Prostate gland (tissue), 2 donors: ENCODE results near the gene ALG8.

Source experiments
- CTCF ChIP-seq, 4 experiments: fragments of 200-600 bp in 2 of 4; fragments of 450-650 bp in 2 of 4; sonication (generic) in 2 of 4; IDR thresholded peaks; 1 replicate in 3 of 4; 2 replicates in 1 of 4; pipeline ENCODE4 v1.5.1; 2016 to 2019; ENCODE audit warnings: antibody characterized with exemption in 4 of 4, mild to moderate bottlenecking in 2 of 4, moderate library complexity in 2 of 4
- POLR2A ChIP-seq: fragments of 450-650 bp; IDR thresholded peaks from one replicate; pipeline ENCODE4 v1.6.1; 2016; ENCODE audit warnings: antibody characterized with exemption, mild to moderate bottlenecking
- POLR2AphosphoS5 ChIP-seq: sonication (generic); formaldehyde crosslinking; IDR thresholded peaks from one replicate; pipeline ENCODE4 v1.6.1; 2017; ENCODE audit warnings: antibody characterized with exemption

- no peak for TF ChIP-seq CTCF (IDR thresholded peaks at IDR 0.05)
- no peak for TF ChIP-seq POLR2A
- TF ChIP-seq POLR2AphosphoS5, result no peak
Observed at GRCh38 chr11:78170413-78170812, 31.0 kb upstream of the ALG8 start.
